ENCODE data around the gene CAPZA1. TPM values are rescaled to one million over a fixed set of nuclear protein-coding genes. Genes with fewer than 3 reads are reported as not detected.

CAPZA1 gene
- total RNA-seq = 121 to 130 TPM (median 121 TPM) in 3 replicates
- long read RNA-seq, transcript CAPZA1-201 (10 exons, 3,020 nt) = major isoform, 170 of 184 reads
- long read RNA-seq, partial matches to known transcripts = 2 of 184 reads
- long read RNA-seq, other reads (novel, unspliced or antisense) = 11 of 184 reads

DNA sequence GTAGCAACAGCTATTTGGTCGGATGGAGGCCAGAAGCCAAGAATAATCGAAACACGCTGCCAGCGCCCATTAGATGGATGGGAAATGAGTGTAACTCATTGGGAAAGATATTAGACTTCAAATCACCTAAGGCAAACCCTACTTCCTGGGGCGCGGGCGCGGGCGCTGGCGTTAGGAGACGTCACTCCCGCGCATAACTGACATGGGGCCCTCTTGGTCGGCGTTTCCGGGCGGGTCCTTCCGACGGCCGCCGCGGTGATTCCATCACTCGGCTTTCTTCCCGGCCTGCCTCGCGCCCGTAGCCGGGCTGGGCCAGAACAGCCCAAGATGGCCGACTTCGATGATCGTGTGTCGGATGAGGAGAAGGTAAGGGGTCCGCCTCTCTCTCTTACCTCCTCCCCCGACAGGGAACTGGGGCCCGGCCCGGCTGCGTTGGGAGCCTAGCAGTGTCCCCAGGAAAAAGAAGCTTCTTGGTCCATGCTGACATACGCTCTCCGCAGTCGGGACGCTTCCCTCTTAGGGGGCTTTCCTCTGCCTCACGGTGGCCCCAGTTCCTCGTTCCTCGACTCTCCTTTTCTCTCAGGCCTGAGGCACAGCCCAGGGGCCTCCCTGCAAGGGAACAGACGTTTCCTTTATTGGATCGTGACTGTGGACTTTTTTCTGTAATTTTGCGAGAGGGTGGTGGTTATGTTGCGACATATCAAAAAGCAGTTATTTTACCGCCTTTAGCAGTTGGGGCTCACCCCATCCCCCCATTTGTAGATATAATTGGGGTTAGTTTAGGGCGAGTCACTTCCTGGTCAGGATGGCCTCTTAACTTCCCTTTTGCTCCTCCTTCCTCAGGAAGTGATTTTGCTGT is at the start of gene CAPZA1:
TSS of gene CAPZA1 (plus strand) at position 315 of the 859 bp plus-strand sequence. CDS start at position 328, 13 bp downstream.
- H3K27ac Mint-ChIP-seq (ENCODE audit: unreplicated experiment) = peak within 1 kb of the TSS; percentile 99
- H3K4me1 Mint-ChIP-seq (ENCODE audit: low read depth) = peaks cover 47% of the 10 kb centered on the region
- no peaks in the 10 kb centered on the region for H3K9me3 Mint-ChIP-seq (ENCODE audit: low read depth)
- H3K4me3 Mint-ChIP-seq (ENCODE audit: unreplicated experiment) = peak within 1 kb of the TSS; percentile 98
- no peaks in the 10 kb centered on the region for H3K36me3 Mint-ChIP-seq (ENCODE audit: low read depth)
- TF ChIP-seq, protein P1, sequence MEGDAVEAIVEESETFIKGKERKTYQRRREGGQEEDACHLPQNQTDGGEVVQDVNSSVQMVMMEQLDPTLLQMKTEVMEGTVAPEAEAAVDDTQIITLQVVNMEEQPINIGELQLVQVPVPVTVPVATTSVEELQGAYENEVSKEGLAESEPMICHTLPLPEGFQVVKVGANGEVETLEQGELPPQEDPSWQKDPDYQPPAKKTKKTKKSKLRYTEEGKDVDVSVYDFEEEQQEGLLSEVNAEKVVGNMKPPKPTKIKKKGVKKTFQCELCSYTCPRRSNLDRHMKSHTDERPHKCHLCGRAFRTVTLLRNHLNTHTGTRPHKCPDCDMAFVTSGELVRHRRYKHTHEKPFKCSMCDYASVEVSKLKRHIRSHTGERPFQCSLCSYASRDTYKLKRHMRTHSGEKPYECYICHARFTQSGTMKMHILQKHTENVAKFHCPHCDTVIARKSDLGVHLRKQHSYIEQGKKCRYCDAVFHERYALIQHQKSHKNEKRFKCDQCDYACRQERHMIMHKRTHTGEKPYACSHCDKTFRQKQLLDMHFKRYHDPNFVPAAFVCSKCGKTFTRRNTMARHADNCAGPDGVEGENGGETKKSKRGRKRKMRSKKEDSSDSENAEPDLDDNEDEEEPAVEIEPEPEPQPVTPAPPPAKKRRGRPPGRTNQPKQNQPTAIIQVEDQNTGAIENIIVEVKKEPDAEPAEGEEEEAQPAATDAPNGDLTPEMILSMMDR (IDR thresholded peaks at IDR 0.05) = peak; percentile 33
- DNase-seq (ENCODE audit: low spot score) = peak; percentile 95
- H3K27me3 Mint-ChIP-seq (ENCODE audit: low read depth) = no peaks in the 10 kb centered on the region

DNA sequence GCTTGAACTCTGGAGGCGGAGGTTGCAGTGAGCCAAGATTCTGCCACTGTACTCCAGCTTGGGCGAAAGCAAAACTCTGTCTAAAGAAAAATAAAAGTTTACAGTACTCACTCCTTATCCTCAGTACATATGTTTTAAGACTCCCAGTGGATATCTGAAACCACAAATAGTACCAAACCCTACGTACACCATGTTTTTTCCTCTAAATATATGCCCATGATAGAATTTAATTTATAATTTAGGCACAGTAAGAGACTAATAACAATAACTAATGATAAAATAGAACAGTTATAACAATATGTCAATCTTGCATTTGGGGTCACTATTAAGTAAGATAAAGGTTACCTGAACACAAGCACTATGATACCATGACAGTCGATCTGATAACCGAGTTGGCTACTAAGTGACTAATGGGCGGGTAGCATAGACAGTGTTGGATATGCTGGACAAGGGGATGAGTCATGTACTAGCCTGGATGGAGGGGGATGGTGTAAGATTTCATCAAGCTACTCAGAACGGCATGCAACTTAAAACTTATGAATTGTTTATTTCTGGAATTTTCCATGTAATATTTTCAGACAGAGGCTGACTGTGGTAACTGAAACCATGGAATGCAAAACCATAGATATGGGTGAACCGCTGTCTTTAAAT is 44.4 kb upstream of the CAPZA1 start:
- TF ChIP-seq, protein P1 (IDR thresholded peaks at IDR 0.05) = no peak
- Mint-ChIP-seq H3K36me3 (ENCODE audit: low read depth) (peaks cover 14% of the 10 kb centered on the region), H3K27me3 (ENCODE audit: low read depth) (no peaks in the 10 kb centered on the region), H3K9me3 (ENCODE audit: low read depth) (no peaks in the 10 kb centered on the region), H3K27ac (ENCODE audit: unreplicated experiment) (peak overlapping the region; percentile 84), H3K4me3 (ENCODE audit: unreplicated experiment) (no peak overlapping the region), H3K4me1 (ENCODE audit: low read depth) (peaks cover 17% of the 10 kb centered on the region)
- no peak for DNase-seq (ENCODE audit: low spot score)

DNA sequence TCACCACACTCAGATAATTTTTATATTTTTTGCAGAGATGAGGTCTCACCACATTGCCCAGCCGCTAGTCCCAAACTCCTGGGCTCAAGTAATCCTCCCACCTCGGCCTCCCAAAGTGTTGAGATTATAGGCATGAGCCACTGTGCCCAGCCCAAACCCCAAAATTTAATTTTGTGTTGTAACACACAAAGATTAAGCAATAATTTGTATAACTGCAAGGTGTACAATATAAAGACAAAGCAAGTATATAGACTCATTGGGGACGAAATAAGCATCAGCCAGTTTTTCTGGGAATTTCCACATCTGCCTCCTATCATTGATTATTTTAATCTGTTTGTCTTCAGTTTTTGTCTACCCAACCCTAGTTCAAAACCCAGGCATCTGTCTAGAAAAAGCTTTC is 43.4 kb upstream of the CAPZA1 start:
- TF ChIP-seq, protein P1 (IDR thresholded peaks at IDR 0.05) = no peak
- peak overlapping the region; percentile 84 for H3K27ac Mint-ChIP-seq (ENCODE audit: unreplicated experiment)
- H3K9me3 Mint-ChIP-seq (ENCODE audit: low read depth) = no peaks in the 10 kb centered on the region
- H3K4me3 Mint-ChIP-seq (ENCODE audit: unreplicated experiment) = no peak overlapping the region
- no peaks in the 10 kb centered on the region for H3K27me3 Mint-ChIP-seq (ENCODE audit: low read depth)
- DNase-seq (ENCODE audit: low spot score) = no peak
- H3K4me1 Mint-ChIP-seq (ENCODE audit: low read depth) = peaks cover 17% of the 10 kb centered on the region
- H3K36me3 Mint-ChIP-seq (ENCODE audit: low read depth) = peaks cover 16% of the 10 kb centered on the region

DNA sequence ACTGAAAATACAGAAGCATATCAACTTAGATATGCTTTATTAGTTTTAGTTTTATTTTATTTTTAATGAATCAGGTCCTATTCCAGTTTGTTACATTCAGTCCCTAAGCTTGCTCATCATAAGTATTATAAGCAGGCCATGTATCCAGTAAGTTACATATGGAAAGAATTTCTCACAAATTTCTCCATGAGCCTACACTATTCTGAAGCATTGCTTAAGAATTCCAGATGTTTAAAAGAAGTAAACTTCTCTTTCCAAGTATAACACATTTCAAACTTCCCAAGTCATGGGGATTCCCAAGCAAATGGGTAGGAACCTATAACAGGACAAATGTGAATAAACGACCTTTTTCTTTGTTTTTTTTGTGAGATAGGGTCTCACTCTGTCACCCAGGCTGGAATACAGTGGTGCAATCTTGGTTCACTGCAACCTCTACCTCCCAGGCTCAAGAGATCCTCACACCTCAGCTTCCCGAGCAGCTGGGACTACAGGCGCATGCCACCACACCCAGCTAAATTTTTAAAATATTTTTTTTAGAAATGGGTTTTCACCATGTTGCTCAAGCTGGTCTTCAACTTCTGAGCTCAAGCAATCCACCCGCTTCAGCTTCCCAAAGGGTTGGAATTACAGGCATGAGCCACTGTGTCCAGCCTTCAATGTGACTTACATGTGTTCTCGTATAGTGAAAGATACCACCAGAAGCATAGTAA is 39.7 kb upstream of the CAPZA1 start:
- DNase-seq (ENCODE audit: low spot score) = no peak
- H3K27ac Mint-ChIP-seq (ENCODE audit: unreplicated experiment) = peak overlapping the region; percentile 51
- H3K36me3 Mint-ChIP-seq (ENCODE audit: low read depth) = peaks cover 12% of the 10 kb centered on the region
- TF ChIP-seq, protein P1 (IDR thresholded peaks at IDR 0.05) = no peak
- no peaks in the 10 kb centered on the region for H3K27me3 Mint-ChIP-seq (ENCODE audit: low read depth)
- no peaks in the 10 kb centered on the region for H3K9me3 Mint-ChIP-seq (ENCODE audit: low read depth)
- no peak overlapping the region for H3K4me3 Mint-ChIP-seq (ENCODE audit: unreplicated experiment)
- H3K4me1 Mint-ChIP-seq (ENCODE audit: low read depth) = peaks cover 21% of the 10 kb centered on the region

Data from chondrocyte (in vitro differentiated cells).